ENCODE results near the gene NLGN1.

DNA sequence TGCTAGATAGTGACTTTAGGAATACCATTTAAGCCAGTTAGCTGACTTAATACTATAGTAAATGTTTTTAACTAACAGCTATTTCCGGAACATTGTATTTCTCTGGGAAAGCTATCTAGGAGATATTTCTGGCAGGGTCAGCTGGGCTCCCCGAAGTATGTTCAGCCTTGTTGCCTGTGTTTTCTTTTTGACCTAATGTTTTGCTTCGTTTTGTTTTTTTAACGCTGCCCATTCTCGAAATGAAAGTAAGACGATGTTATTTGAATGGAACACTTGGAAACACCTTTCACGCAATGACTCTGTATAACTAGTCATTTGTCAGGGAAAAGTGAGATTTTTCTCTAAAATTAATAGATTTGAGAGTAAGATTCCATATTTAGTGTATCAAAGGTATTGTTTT, 758.7 kb downstream of the NLGN1 start:
- TF ChIP-seq, protein P1, sequence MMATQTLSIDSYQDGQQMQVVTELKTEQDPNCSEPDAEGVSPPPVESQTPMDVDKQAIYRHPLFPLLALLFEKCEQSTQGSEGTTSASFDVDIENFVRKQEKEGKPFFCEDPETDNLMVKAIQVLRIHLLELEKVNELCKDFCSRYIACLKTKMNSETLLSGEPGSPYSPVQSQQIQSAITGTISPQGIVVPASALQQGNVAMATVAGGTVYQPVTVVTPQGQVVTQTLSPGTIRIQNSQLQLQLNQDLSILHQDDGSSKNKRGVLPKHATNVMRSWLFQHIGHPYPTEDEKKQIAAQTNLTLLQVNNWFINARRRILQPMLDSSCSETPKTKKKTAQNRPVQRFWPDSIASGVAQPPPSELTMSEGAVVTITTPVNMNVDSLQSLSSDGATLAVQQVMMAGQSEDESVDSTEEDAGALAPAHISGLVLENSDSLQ (IDR thresholded peaks at IDR 0.05), result no peak
- no peak for TF ChIP-seq ARNT (IDR thresholded peaks at IDR 0.05)
- TF ChIP-seq SUZ12 (IDR thresholded peaks at IDR 0.05), result no peak
- no peak for TF ChIP-seq FOXK2 (IDR thresholded peaks at IDR 0.05)
- no peak for TF ChIP-seq FOXM1 (IDR thresholded peaks at IDR 0.05; ENCODE audit: borderline replicate concordance)
- no peak for TF ChIP-seq BHLHE40 (IDR thresholded peaks at IDR 0.05; ENCODE audit: borderline replicate concordance)
- TF ChIP-seq ZNF384 (IDR thresholded peaks at IDR 0.05), result no peak
- no peak for TF ChIP-seq SP1 (IDR thresholded peaks at IDR 0.05)
- TF ChIP-seq CTBP1 (IDR thresholded peaks at IDR 0.05; ENCODE audit: borderline replicate concordance), result no peak
- TF ChIP-seq L3MBTL2 (conservative IDR thresholded peaks at IDR 0.05), result no peak
- TF ChIP-seq ELF4 (IDR thresholded peaks at IDR 0.05), result no peak
- no peak for TF ChIP-seq LEF1 (IDR thresholded peaks at IDR 0.05; ENCODE audit: borderline replicate concordance)
